KG1 (cell line): ENCODE results near the gene ZNF609.
"Not testable (repeated sequence)": the region's sequence is repeated elsewhere in the genome, so short reads cannot be mapped to it uniquely, and the experiment has no call there.

Experiments
- DNase-seq: peaks from one replicate; lab custom pipeline; 2025; lab: John Stamatoyannopoulos, UW

The ZNF609 gene

GRCh38 chr15:64623347-64623996 lies 163.1 kb downstream of the ZNF609 start:
- DNase-seq, result no peak

- DNase-seq, result no peak
These were observed 163.9 kb downstream of the ZNF609 start for GRCh38 chr15:64624242-64624641.

GRCh38 chr15:64629063-64629462 lies 168.7 kb downstream of the ZNF609 start:
- no peak for DNase-seq

GRCh38 chr15:64630396-64631107 lies 170.2 kb downstream of the ZNF609 start:
- no peak for DNase-seq

GRCh38 chr15:64632639-64633038 lies 172.3 kb downstream of the ZNF609 start:
- DNase-seq, result not testable (repeated sequence)

GRCh38 chr15:64633332-64633731 lies 173.0 kb downstream of the ZNF609 start:
- DNase-seq, result no peak

GRCh38 chr15:64634027-64634426 lies 173.6 kb downstream of the ZNF609 start:
- DNase-seq, result no peak

GRCh38 chr15:64634576-64635498 lies 174.5 kb downstream of the ZNF609 start:
- DNase-seq, result no peak

- no peak for DNase-seq
These were observed 175.4 kb downstream of the ZNF609 start for GRCh38 chr15:64635499-64636495.

- no peak for DNase-seq
These were observed 176.2 kb downstream of the ZNF609 start for GRCh38 chr15:64636556-64636955.

GRCh38 chr15:64637412-64637811 lies 177.0 kb downstream of the ZNF609 start:
- no peak for DNase-seq

- DNase-seq, result not testable (repeated sequence)
These were observed 179.4 kb downstream of the ZNF609 start for GRCh38 chr15:64639744-64640143.

GRCh38 chr15:64640146-64640871 lies 179.9 kb downstream of the ZNF609 start:
- DNase-seq, result no peak

GRCh38 chr15:64642875-64643274 lies 182.5 kb downstream of the ZNF609 start:
- no peak for DNase-seq

- no peak for DNase-seq
These were observed 183.3 kb downstream of the ZNF609 start for GRCh38 chr15:64643685-64644084.

- not testable (repeated sequence) for DNase-seq
These were observed 184.4 kb downstream of the ZNF609 start for GRCh38 chr15:64644811-64645210.

- DNase-seq, result no peak
These were observed 185.6 kb downstream of the ZNF609 start for GRCh38 chr15:64645995-64646394.

- DNase-seq, result no peak
These were observed 187.0 kb downstream of the ZNF609 start for GRCh38 chr15:64647367-64647766.

- DNase-seq, result no peak
These were observed 190.2 kb downstream of the ZNF609 start for GRCh38 chr15:64650552-64650951.

- DNase-seq, result no peak
These were observed 191.3 kb downstream of the ZNF609 start for GRCh38 chr15:64651601-64652191.
